ENCODE measurements around the gene YWHAG. TPM values are rescaled to one million over a fixed set of nuclear protein-coding genes. Genes with fewer than 3 reads are reported as not detected.

Gene YWHAG
- total RNA-seq, 1 experiment from 2014 or later: 113 TPM

DNA sequence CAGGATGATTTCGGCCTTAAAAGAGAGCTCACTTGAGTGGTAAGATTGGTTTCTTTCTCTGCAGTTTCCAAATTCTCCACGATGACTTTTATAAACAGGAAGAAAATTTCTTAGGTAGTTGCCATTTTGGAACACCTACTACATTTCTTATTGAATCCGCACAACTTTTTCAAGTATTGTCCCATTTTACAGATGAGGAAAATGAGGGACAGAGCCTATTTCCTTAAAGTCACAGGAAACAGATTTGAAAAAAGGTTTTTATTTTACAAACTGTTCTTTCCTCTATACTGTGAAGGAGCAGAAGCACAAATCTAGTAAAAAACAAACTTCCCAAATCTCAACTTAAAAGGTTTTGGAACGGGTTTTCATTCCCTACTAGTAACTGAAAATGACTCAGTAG is 2.7 kb downstream of the YWHAG start:
- intact Hi-C loops (cut with micrococcal nuclease; ENCODE audit: unreplicated experiment): no loop called here
- peaks cover 16% of the 10 kb centered on the region for H3K4me1 Mint-ChIP-seq (ENCODE audit: low read depth, unreplicated experiment)
- no peak for DNase-seq
- TF ChIP-seq CTCF (IDR thresholded peaks at IDR 0.05; ENCODE audit: unreplicated experiment): no peak
- CTCF ChIA-PET: no interaction called here
- H3K4me3 Mint-ChIP-seq (ENCODE audit: low read depth, unreplicated experiment): peak overlapping the region; percentile 17
- no peak overlapping the region for H3K27ac Mint-ChIP-seq (ENCODE audit: unreplicated experiment)
- no TSS peak for BruUV-seq (replicated peaks)
- H3K27me3 Mint-ChIP-seq (ENCODE audit: unreplicated experiment): no peaks in the 10 kb centered on the region
- H3K36me3 Mint-ChIP-seq (ENCODE audit: insufficient read depth, unreplicated experiment): peaks cover 63% of the 10 kb centered on the region
- no peaks in the 10 kb centered on the region for H3K9me3 Mint-ChIP-seq (ENCODE audit: low read depth, unreplicated experiment)

DNA sequence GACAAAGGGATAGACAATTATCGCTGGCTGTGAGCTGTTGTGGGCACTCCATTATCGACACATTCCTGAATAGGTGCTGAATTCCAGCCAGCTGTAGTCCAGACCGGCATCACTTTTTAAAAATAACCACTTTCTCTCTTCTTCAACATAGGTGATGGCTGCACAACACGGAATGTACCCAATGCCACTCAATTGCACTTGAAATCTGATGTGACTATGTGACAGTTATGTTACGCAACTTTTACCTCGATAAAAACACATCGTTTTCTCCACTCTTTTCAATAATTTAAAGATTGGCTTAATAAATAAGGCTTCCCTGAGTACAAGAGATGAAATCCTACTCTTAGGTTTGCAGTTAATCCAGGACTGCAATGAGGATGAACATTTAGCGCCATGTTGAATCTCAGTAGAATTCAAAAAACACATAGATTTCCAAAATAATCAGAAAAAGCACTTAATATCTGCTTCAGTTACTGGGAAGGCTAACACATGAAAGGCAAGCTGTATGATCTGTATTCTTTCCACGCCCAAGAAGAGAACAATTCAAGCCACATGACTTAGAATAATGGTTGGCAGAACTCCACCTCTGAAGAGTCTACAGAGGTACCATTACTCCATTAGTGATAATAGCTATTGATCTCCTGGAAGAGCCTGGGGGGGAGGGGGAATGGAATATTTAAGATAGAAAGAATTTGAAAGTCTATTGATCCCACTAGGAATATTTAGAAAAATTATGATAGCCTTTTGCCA is 3.6 kb downstream of the YWHAG start:
- Mint-ChIP-seq H3K27me3 (ENCODE audit: unreplicated experiment) (no peaks in the 10 kb centered on the region), H3K4me3 (ENCODE audit: low read depth, unreplicated experiment) (peak overlapping the region; percentile 17), H3K4me1 (ENCODE audit: low read depth, unreplicated experiment) (peaks cover 19% of the 10 kb centered on the region), H3K9me3 (ENCODE audit: low read depth, unreplicated experiment) (no peaks in the 10 kb centered on the region), H3K27ac (ENCODE audit: unreplicated experiment) (no peak overlapping the region), H3K36me3 (ENCODE audit: insufficient read depth, unreplicated experiment) (peaks cover 72% of the 10 kb centered on the region)
- CTCF ChIA-PET: no interaction called here
- no TSS peak for BruUV-seq (replicated peaks)
- intact Hi-C loops (cut with micrococcal nuclease; ENCODE audit: unreplicated experiment): no loop called here
- no peak for DNase-seq
- no peak for TF ChIP-seq CTCF (IDR thresholded peaks at IDR 0.05; ENCODE audit: unreplicated experiment)

DNA sequence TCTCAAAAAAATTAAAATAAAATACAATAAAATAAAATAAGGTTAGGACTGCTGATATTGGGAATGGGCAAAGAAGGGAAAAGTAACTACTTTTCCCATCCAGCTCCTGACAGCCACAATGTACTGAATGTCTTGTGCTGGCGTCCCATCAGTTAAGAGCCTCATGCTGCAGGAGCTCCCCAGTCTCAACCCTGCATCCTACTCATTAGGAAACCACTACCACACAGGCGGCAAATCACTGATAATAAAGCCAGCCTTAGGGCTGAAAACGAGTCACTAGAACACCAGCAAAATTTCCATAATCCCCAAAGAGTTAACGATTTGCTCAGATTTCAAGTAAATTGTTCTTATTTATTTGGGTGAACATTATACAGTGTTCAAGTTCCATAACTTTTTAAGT is 4.3 kb downstream of the YWHAG start:
- H3K27ac Mint-ChIP-seq (ENCODE audit: unreplicated experiment): no peak overlapping the region

DNA sequence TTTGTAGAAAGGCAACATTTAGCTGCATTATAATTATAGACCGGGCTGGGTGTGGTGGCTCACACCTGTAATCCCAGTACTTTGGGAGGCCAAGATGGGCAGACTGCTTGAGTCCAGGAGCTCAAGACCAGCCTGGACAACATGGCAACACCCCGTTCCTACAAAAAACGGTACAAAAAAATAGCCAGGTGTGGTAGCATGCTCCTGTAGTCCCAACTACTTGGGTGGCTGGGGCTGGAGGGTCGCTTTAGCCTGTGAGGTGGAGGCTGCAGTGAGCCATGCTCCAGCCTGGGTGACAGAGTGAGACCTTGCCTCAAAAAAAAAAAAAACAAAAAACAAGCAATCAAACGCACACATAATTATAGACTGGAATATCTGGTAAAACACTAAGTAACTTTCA is 5.0 kb downstream of the YWHAG start:
- no peak overlapping the region for H3K4me3 Mint-ChIP-seq (ENCODE audit: low read depth, unreplicated experiment)

More for the DNA sequence above, 4.3 kb downstream of the YWHAG start:
- H3K9me3 Mint-ChIP-seq (ENCODE audit: low read depth, unreplicated experiment): no peaks in the 10 kb centered on the region
- intact Hi-C loops (cut with micrococcal nuclease; ENCODE audit: unreplicated experiment): no loop called here
- CTCF ChIA-PET: no interaction called here
- H3K36me3 Mint-ChIP-seq (ENCODE audit: insufficient read depth, unreplicated experiment): peaks cover 75% of the 10 kb centered on the region
- peaks cover 19% of the 10 kb centered on the region for H3K4me1 Mint-ChIP-seq (ENCODE audit: low read depth, unreplicated experiment)
- H3K27me3 Mint-ChIP-seq (ENCODE audit: unreplicated experiment): no peaks in the 10 kb centered on the region
- no TSS peak for BruUV-seq (replicated peaks)
- H3K4me3 Mint-ChIP-seq (ENCODE audit: low read depth, unreplicated experiment): no peak overlapping the region
- no peak for DNase-seq
- no peak for TF ChIP-seq CTCF (IDR thresholded peaks at IDR 0.05; ENCODE audit: unreplicated experiment)

More for the DNA sequence above, 5.0 kb downstream of the YWHAG start:
- TF ChIP-seq CTCF (IDR thresholded peaks at IDR 0.05; ENCODE audit: unreplicated experiment): no peak
- peaks cover 74% of the 10 kb centered on the region for H3K36me3 Mint-ChIP-seq (ENCODE audit: insufficient read depth, unreplicated experiment)
- H3K27ac Mint-ChIP-seq (ENCODE audit: unreplicated experiment): no peak overlapping the region
- H3K27me3 Mint-ChIP-seq (ENCODE audit: unreplicated experiment): no peaks in the 10 kb centered on the region
- peaks cover 19% of the 10 kb centered on the region for H3K4me1 Mint-ChIP-seq (ENCODE audit: low read depth, unreplicated experiment)
- no peaks in the 10 kb centered on the region for H3K9me3 Mint-ChIP-seq (ENCODE audit: low read depth, unreplicated experiment)
- intact Hi-C loops (cut with micrococcal nuclease; ENCODE audit: unreplicated experiment): no loop called here
- CTCF ChIA-PET: no interaction called here
- no TSS peak for BruUV-seq (replicated peaks)
- DNase-seq: no peak
